ENCODE results near the gene TUBA3E.
"Not testable (repeated sequence)": the region's sequence is repeated elsewhere in the genome, so short reads cannot be mapped to it uniquely, and the experiment has no call there.

TUBA3E gene

GRCh38 chr2:130160131-130160530 is 38.1 kb downstream of the TUBA3E start:
- TF ChIP-seq MYC (IDR thresholded peaks at IDR 0.05; ENCODE audit: low read depth, low read length), result no peak
- no peak for TF ChIP-seq CTCF (IDR thresholded peaks at IDR 0.05; ENCODE audit: low read depth, low read length)
- no peak for TF ChIP-seq POLR2A (IDR thresholded peaks at IDR 0.05; ENCODE audit: extremely low read depth, insufficient read length)
- TF ChIP-seq MAX (IDR thresholded peaks at IDR 0.05; ENCODE audit: low read depth, low read length), result no peak
- H3K4me3 ChIP-seq (ENCODE audit: low read depth, low read length), result no peak overlapping the region
- DNase-seq (ENCODE audit: low read depth), result no peak

- H3K4me3 ChIP-seq (ENCODE audit: low read depth, low read length); DNase-seq (ENCODE audit: low read depth): not testable (repeated sequence)
Observed at GRCh38 chr2:130159376-130159775, 38.9 kb downstream of the TUBA3E start.

- H3K4me3 ChIP-seq (ENCODE audit: low read depth, low read length), result no peak overlapping the region
- no peak for DNase-seq (ENCODE audit: low read depth)
- TF ChIP-seq MYC (IDR thresholded peaks at IDR 0.05; ENCODE audit: low read depth, low read length), result no peak
- no peak for TF ChIP-seq MAX (IDR thresholded peaks at IDR 0.05; ENCODE audit: low read depth, low read length)
- no peak for TF ChIP-seq CTCF (IDR thresholded peaks at IDR 0.05; ENCODE audit: low read depth, low read length)
- TF ChIP-seq POLR2A (IDR thresholded peaks at IDR 0.05; ENCODE audit: extremely low read depth, insufficient read length), result no peak
Observed at GRCh38 chr2:130158631-130159030, 39.6 kb downstream of the TUBA3E start.

- H3K4me3 ChIP-seq (ENCODE audit: low read depth, low read length), result not testable (repeated sequence)
- peak; percentile 86 for DNase-seq (ENCODE audit: low read depth)
Observed at GRCh38 chr2:130157825-130158514, 40.3 kb downstream of the TUBA3E start.

- H3K4me3 ChIP-seq (ENCODE audit: low read depth, low read length), result not testable (repeated sequence)
- peak; percentile 61 for DNase-seq (ENCODE audit: low read depth)
Observed at GRCh38 chr2:130157354-130157753, 40.9 kb downstream of the TUBA3E start.

GRCh38 chr2:130156624-130157004 is 41.6 kb downstream of the TUBA3E start:
- no peak for TF ChIP-seq MAX (IDR thresholded peaks at IDR 0.05; ENCODE audit: low read depth, low read length)
- TF ChIP-seq POLR2A (IDR thresholded peaks at IDR 0.05; ENCODE audit: extremely low read depth, insufficient read length), result no peak
- no peak overlapping the region for H3K4me3 ChIP-seq (ENCODE audit: low read depth, low read length)
- DNase-seq (ENCODE audit: low read depth), result no peak

GRCh38 chr2:130155956-130156623 is 42.1 kb downstream of the TUBA3E start:
- H3K4me3 ChIP-seq (ENCODE audit: low read depth, low read length), result not testable (repeated sequence)
- peak; percentile 53 for TF ChIP-seq CTCF (IDR thresholded peaks at IDR 0.05; ENCODE audit: low read depth, low read length)
- peak; percentile 50 for DNase-seq (ENCODE audit: low read depth)

- TF ChIP-seq CTCF (IDR thresholded peaks at IDR 0.05; ENCODE audit: low read depth, low read length) (no peak), POLR2A (IDR thresholded peaks at IDR 0.05; ENCODE audit: extremely low read depth, insufficient read length) (no peak), MYC (IDR thresholded peaks at IDR 0.05; ENCODE audit: low read depth, low read length) (no peak), MAX (IDR thresholded peaks at IDR 0.05; ENCODE audit: low read depth, low read length) (no peak)
- DNase-seq (ENCODE audit: low read depth), result no peak
- no peak overlapping the region for H3K4me3 ChIP-seq (ENCODE audit: low read depth, low read length)
Observed at GRCh38 chr2:130154773-130155765, 43.2 kb downstream of the TUBA3E start.

- H3K4me3 ChIP-seq (ENCODE audit: low read depth, low read length); DNase-seq (ENCODE audit: low read depth): not testable (repeated sequence)
Observed at GRCh38 chr2:130154423-130154770, 43.8 kb downstream of the TUBA3E start.

GRCh38 chr2:130153721-130154422 is 44.4 kb downstream of the TUBA3E start:
- H3K4me3 ChIP-seq (ENCODE audit: low read depth, low read length); DNase-seq (ENCODE audit: low read depth): not testable (repeated sequence)
